DND-41 (cell line): Measurements from ENCODE around the gene CDK19.

Experiments
- ATAC-seq: fragments of 200-7000 bp; cut with Tn5 transposase; 3 replicates; pipeline ENCODE4 v1.9.1; 2021; ENCODE audit warnings: low read depth; ENCODE audit not compliant: insufficient read depth
- DNase-seq: peaks from one replicate; pipeline ENCODE4 v3.0.0-alpha.2; 2020
- H2AFZ ChIP-seq: 2 replicates; pipeline ENCODE4 v1.6.0; 2012; ENCODE audit warnings: low read depth, low read length
- H3K27ac ChIP-seq: 2 replicates; pipeline ENCODE4 v1.5.1; 2012; ENCODE audit warnings: low read length, inconsistent platforms
- H3K27me3 ChIP-seq: fragments of 200-600 bp; sonication (generic); 2 replicates; pipeline ENCODE4 v1.6.0; 2012; ENCODE audit warnings: low read length, mild to moderate bottlenecking, inconsistent platforms; ENCODE audit not compliant: insufficient read depth, poor library complexity
- H3K36me3 ChIP-seq: 2 replicates; pipeline ENCODE4 v1.5.1; 2012; ENCODE audit warnings: low read length, inconsistent platforms; ENCODE audit not compliant: insufficient read depth
- H3K4me1 ChIP-seq: 2 replicates; pipeline ENCODE4 v1.5.1; 2012; ENCODE audit warnings: mild to moderate bottlenecking, low read length; ENCODE audit not compliant: insufficient read depth
- H3K4me2 ChIP-seq: 2 replicates; pipeline ENCODE4 v1.6.0; 2012; ENCODE audit warnings: mild to moderate bottlenecking, moderate library complexity, low read length, inconsistent platforms; ENCODE audit not compliant: insufficient read depth
- H3K4me3 ChIP-seq, 2 experiments: fragments of 200-600 bp in 1 of 2; shearing (Covaris generic) in 1 of 2; 2 replicates each; pipeline ENCODE4 v1.5.1; 2012 to 2016; ENCODE audit warnings: inconsistent platforms in 2 of 2, low read length in 2 of 2, mild to moderate bottlenecking in 2 of 2, low read depth in 1 of 2, moderate library complexity in 1 of 2
- H3K79me2 ChIP-seq: 2 replicates; pipeline ENCODE4 v1.6.0; 2012; ENCODE audit warnings: low read length, inconsistent platforms; ENCODE audit not compliant: insufficient read depth
- H3K9ac ChIP-seq: 2 replicates; pipeline ENCODE4 v1.6.0; 2012; ENCODE audit warnings: low read depth, mild to moderate bottlenecking, inconsistent platforms, low read length, moderate library complexity
- H3K9me3 ChIP-seq: 2 replicates; pipeline ENCODE4 v1.5.1; 2012; ENCODE audit warnings: low read length, moderate library complexity, mild to moderate bottlenecking, inconsistent platforms; ENCODE audit not compliant: insufficient read depth, severe bottlenecking
- H4K20me1 ChIP-seq: 2 replicates; pipeline ENCODE4 v1.6.0; 2012; ENCODE audit warnings: low read length; ENCODE audit not compliant: insufficient read depth
- CTCF ChIP-seq: IDR thresholded peaks from 2 replicates; pipeline ENCODE4 v1.5.1; 2012; ENCODE audit warnings: borderline replicate concordance, low read length, moderate library complexity, mild to moderate bottlenecking; ENCODE audit not compliant: poor library complexity, severe bottlenecking; ENCODE audit errors: extremely low read depth
- EZH2 ChIP-seq: IDR thresholded peaks from 3 replicates; pipeline ENCODE4 v1.6.1; 2012; ENCODE audit warnings: borderline replicate concordance, low read depth, mild to moderate bottlenecking, moderate library complexity, low read length, inconsistent platforms; ENCODE audit not compliant: severe bottlenecking

CDK19 gene

GRCh38 chr6:110656492-110656891 lies 158.8 kb downstream of the CDK19 start:
- no peak overlapping the region for H3K27ac ChIP-seq

GRCh38 chr6:110655821-110656220 lies 159.4 kb downstream of the CDK19 start:
- H3K9ac ChIP-seq = no peak overlapping the region
- peaks cover 8% of the 10 kb centered on the region for H3K9me3 ChIP-seq
- TF ChIP-seq EZH2 = no peak
- ATAC-seq (no peak), DNase-seq (no peak)
- H3K27ac ChIP-seq = no peak overlapping the region
- H3K36me3 ChIP-seq = peaks cover 10% of the 10 kb centered on the region; the same call in 1 of the 2 replicates
- no peak overlapping the region for H3K4me2 ChIP-seq
- H3K4me3 ChIP-seq = no peak overlapping the region
- no peaks in the 10 kb centered on the region for H3K27me3 ChIP-seq
- no peaks in the 10 kb centered on the region for H3K79me2 ChIP-seq
- no peak overlapping the region for H2AFZ ChIP-seq
- H4K20me1 ChIP-seq = no peaks in the 10 kb centered on the region
- H3K4me1 ChIP-seq = no peaks in the 10 kb centered on the region

More at GRCh38 chr6:110656492-110656891, 158.8 kb downstream of the CDK19 start:
- Histone ChIP-seq H3K9ac (no peak overlapping the region), H3K36me3 (peaks cover 17% of the 10 kb centered on the region; the same call in 1 of the 2 replicates), H3K79me2 (no peaks in the 10 kb centered on the region), H3K27me3 (no peaks in the 10 kb centered on the region), H3K4me3 (no peak overlapping the region), H2AFZ (no peak overlapping the region), H3K9me3 (peaks cover 14% of the 10 kb centered on the region), H3K4me2 (no peak overlapping the region), H3K4me1 (no peaks in the 10 kb centered on the region), H4K20me1 (no peaks in the 10 kb centered on the region)
- DNase-seq = no peak
- TF ChIP-seq EZH2 = no peak
- TF ChIP-seq CTCF = no peak
- no peak for ATAC-seq

GRCh38 chr6:110654096-110654820 lies 161.0 kb downstream of the CDK19 start:
- no peak overlapping the region for H3K4me2 ChIP-seq
- H3K9me3 ChIP-seq = no peaks in the 10 kb centered on the region
- H2AFZ ChIP-seq = no peak overlapping the region
- no peaks in the 10 kb centered on the region for H3K79me2 ChIP-seq
- H3K4me3 ChIP-seq = no peak overlapping the region
- ATAC-seq (no peak), DNase-seq (no peak)
- H3K27me3 ChIP-seq = no peaks in the 10 kb centered on the region
- no peaks in the 10 kb centered on the region for H3K36me3 ChIP-seq
- no peak overlapping the region for H3K9ac ChIP-seq
- no peaks in the 10 kb centered on the region for H3K4me1 ChIP-seq
- TF ChIP-seq EZH2 = no peak
- TF ChIP-seq CTCF = no peak
- H4K20me1 ChIP-seq = no peaks in the 10 kb centered on the region
- H3K27ac ChIP-seq = no peak overlapping the region

- Histone ChIP-seq H3K27ac (no peak overlapping the region), H3K27me3 (no peaks in the 10 kb centered on the region), H3K79me2 (no peaks in the 10 kb centered on the region), H2AFZ (no peak overlapping the region), H3K9ac (no peak overlapping the region), H3K4me2 (no peak overlapping the region), H3K4me3 (no peak overlapping the region), H3K36me3 (no peaks in the 10 kb centered on the region), H4K20me1 (no peaks in the 10 kb centered on the region), H3K9me3 (no peaks in the 10 kb centered on the region), H3K4me1 (no peaks in the 10 kb centered on the region)
- ATAC-seq (no peak), DNase-seq (no peak)
- TF ChIP-seq CTCF (no peak), EZH2 (no peak)
Measured at GRCh38 chr6:110653381-110653780, 161.9 kb downstream of the CDK19 start.
